ENCODE results near the gene KRT15.

KRT15 gene

GRCh38 chr17:41480136-41480535 lies 38.6 kb downstream of the KRT15 start:
- no peak for DNase-seq (ENCODE audit: low read depth)

GRCh38 chr17:41478237-41478636 lies 40.5 kb downstream of the KRT15 start:
- DNase-seq (ENCODE audit: low read depth): no peak

- DNase-seq (ENCODE audit: low read depth): no peak
Measured at GRCh38 chr17:41476866-41477815, 41.5 kb downstream of the KRT15 start.

- no peak for DNase-seq (ENCODE audit: low read depth)
Measured at GRCh38 chr17:41475421-41475820, 43.3 kb downstream of the KRT15 start.

GRCh38 chr17:41474863-41475262 lies 43.8 kb downstream of the KRT15 start:
- no peak for DNase-seq (ENCODE audit: low read depth)

GRCh38 chr17:41468346-41468745 lies 50.3 kb downstream of the KRT15 start:
- no peak for DNase-seq (ENCODE audit: low read depth)

- DNase-seq (ENCODE audit: low read depth): no peak
Measured at GRCh38 chr17:41467561-41467960, 51.1 kb downstream of the KRT15 start.

- DNase-seq (ENCODE audit: low read depth): no peak
Measured at GRCh38 chr17:41466988-41467387, 51.7 kb downstream of the KRT15 start, which contains the start of gene KRT32. KRT32 (minus strand) TSS chr17:41467386; CDS start chr17:41467325, 61 bp downstream.

GRCh38 chr17:41464682-41465081 lies 54.0 kb downstream of the KRT15 start:
- peak; percentile 95 for DNase-seq (ENCODE audit: low read depth)

GRCh38 chr17:41464173-41464572 lies 54.5 kb downstream of the KRT15 start:
- DNase-seq (ENCODE audit: low read depth): no peak

GRCh38 chr17:41463746-41464145 lies 54.9 kb downstream of the KRT15 start:
- DNase-seq (ENCODE audit: low read depth): no peak
